GM12864 (cell line): Measurements from ENCODE around the gene YAE1.
"Not testable (repeated sequence)": the region's sequence is repeated elsewhere in the genome, so short reads cannot be mapped to it uniquely, and the experiment has no call there.

Source experiments
- DNase-seq: peaks from one replicate; pipeline ENCODE4 v3.0.0-alpha.2; 2011; ENCODE audit warnings: low read depth
- H3K4me3 ChIP-seq: 2 replicates; pipeline ENCODE4 v1.5.1; 2011; ENCODE audit warnings: mild to moderate bottlenecking, low read depth, low read length, control low read depth
- TF ChIP-seq, protein P1 (sequence below): IDR thresholded peaks from 2 replicates; pipeline ENCODE4 v1.5.1; 2011; ENCODE audit warnings: low read depth, mild to moderate bottlenecking, moderate library complexity, low read length, control low read depth, inconsistent platforms; ENCODE audit errors: missing control alignments

Gene YAE1

DNA sequence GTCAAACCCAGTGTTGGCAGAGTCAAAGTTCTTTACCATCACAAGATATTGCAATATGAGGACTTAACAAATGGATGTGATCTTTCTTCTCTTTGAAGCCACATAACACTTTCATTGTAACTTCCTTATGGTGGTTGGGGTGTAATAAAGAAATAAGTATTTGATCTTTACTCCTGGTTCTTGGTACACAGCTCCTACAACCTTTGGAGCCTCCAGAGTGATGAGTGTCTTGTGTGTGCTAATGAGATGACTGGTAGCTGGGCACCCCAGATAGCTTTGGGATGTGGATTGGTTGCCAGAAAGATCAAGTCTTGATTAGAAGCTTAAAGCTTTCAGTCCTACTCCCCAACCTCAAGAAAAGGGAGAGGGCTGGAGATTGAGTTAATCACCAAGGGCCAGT, 31.1 kb upstream of the YAE1 start:
- H3K4me3 ChIP-seq: no peak overlapping the region
- TF ChIP-seq, protein P1, sequence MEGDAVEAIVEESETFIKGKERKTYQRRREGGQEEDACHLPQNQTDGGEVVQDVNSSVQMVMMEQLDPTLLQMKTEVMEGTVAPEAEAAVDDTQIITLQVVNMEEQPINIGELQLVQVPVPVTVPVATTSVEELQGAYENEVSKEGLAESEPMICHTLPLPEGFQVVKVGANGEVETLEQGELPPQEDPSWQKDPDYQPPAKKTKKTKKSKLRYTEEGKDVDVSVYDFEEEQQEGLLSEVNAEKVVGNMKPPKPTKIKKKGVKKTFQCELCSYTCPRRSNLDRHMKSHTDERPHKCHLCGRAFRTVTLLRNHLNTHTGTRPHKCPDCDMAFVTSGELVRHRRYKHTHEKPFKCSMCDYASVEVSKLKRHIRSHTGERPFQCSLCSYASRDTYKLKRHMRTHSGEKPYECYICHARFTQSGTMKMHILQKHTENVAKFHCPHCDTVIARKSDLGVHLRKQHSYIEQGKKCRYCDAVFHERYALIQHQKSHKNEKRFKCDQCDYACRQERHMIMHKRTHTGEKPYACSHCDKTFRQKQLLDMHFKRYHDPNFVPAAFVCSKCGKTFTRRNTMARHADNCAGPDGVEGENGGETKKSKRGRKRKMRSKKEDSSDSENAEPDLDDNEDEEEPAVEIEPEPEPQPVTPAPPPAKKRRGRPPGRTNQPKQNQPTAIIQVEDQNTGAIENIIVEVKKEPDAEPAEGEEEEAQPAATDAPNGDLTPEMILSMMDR: no peak
- no peak for DNase-seq

DNA sequence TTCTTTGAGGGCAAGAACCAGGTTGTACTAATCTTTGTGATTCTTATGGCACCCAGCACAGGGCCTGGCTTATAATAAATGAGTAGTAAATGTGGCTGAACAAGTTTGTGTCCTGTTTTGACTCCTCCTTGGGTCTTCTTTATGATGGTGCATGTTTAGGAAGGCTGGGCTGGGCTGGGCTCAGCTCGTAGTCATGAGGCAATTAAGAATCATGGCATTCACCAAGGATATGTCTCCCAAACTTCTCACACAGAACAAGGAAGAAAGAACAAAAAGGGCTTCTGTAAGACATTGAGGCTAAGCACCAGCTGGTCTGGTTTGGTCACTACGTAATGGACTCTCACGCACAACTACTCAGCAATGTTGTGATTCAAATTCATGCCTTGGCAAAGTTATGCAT, 30.5 kb upstream of the YAE1 start:
- no peak for DNase-seq
- no peak overlapping the region for H3K4me3 ChIP-seq
- TF ChIP-seq, protein P1: no peak

DNA sequence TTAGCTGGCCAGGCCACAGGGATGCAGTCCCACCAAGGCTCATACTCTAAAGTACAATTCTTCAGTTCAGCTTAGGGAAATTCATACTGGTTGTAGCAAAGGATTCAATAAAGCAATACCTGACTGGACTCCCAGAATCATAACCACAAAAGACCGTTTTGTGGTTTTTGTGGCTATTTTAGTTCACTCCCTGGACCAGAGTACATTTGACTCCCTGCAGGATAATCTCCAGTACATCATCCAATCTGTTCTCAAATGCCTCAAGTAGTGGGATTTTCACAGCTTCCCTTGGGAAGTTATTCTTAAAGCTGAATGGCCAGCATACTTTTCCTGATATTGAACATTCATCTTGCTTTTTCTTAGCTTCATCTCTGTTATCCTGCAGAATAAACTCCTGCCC, 29.3 kb upstream of the YAE1 start:
- no peak overlapping the region for H3K4me3 ChIP-seq
- no peak for DNase-seq
- TF ChIP-seq, protein P1: no peak

DNA sequence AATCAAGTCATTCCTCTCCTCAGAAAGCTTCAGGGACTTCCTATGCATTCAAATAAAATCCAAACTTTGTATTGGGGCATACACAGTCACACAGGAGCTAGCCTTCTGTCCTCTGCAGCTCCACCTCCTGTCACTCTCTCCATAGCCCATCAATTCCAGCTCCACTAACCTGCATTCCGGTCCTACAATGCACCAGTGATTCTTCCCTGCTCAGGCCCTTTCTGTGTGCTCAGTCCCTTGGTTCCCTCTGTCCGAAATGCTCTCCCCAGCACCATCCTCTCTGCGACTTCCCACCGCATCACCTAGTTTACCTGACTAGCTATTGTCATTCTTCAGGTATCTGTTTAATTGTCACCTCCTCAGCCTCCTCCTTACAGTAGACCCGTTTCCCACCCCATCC, 26.4 kb upstream of the YAE1 start:
- TF ChIP-seq, protein P1: no peak
- no peak for DNase-seq
- no peak overlapping the region for H3K4me3 ChIP-seq

DNA sequence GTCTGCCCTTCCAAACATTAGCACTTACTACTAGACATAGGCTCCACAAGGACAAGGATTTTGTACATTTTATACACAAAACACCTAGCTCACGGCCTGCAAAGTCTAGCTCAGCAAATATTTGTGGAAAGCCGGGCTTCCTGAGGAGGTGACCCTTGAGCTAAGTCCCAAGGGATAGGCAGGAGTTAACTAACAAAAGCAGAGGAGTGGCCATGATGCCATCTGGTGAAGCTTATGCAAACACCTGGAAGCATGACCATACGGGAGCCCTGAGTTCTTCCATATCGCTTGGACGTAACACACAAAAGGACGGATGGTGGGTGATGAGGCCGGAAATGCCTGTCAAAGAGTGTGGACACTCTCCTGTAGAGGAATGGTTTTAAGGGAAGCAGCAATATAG, 25.9 kb upstream of the YAE1 start:
- TF ChIP-seq, protein P1: no peak
- H3K4me3 ChIP-seq: no peak overlapping the region
- DNase-seq: no peak

DNA sequence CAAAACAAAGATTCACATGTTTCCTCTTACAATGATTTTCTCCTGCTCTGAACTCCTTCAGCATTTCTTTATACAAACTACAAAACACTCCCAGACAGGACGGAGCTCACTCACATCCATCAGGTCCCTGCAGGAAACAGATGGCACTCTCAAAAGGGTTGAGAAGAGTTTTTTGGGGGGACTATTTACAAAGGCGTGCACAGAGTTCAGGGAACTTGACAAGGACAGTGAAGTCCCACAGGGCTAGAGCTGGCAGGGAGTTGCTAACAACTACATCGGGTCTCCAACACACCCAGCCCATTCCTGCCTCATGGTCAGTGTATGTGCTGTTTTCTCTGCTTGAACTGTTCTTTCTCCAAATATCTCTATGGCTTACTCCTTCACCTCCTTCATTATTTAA, 24.7 kb upstream of the YAE1 start:
- TF ChIP-seq, protein P1: no peak
- H3K4me3 ChIP-seq: no peak overlapping the region
- no peak for DNase-seq

DNA sequence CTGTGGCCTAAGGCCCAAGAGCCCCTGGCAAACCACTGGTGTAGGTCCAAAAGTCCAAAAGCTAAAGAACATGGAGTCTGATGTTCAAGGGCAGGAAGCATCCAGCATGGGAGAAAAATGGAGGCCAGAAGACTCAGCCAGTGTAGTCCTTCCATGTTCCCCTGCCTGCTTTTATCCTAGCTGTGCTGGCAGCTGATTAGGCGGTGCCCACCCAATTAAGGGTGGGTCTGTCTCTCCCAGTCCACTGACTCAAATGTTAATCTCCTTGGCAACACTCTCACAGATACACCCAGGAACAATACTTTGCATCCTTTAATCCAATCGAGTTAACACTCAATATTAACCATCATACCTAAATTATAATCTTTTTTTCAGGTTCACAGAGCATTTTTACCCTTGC, 21.4 kb upstream of the YAE1 start:
- DNase-seq, H3K4me3 ChIP-seq: not testable (repeated sequence)

DNA sequence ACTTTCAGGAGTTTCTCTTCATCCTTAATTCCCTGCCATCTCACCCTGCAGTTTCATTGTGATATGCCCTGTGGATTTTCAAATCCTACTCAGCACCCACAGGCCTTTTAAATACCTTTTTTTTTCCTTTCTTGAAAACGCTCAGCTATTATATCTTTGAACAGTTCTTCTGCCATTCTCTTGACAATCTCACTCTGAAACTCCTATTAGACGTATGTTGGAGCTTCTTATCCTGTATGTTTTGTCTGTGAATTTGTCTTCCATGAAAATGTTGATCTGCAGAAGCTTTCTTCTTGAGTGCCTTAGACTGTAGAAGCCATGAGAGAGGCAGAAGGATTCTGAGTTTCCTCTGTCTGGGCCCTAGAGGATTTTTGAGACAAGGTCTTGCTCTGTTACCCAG, 18.9 kb upstream of the YAE1 start:
- DNase-seq: no peak
- H3K4me3 ChIP-seq: no peak overlapping the region
- TF ChIP-seq, protein P1: no peak
